Large intestine (tissue), 3 donors: ENCODE measurements around the gene KIRREL3. TPM values are rescaled to one million over a fixed set of nuclear protein-coding genes. Genes with fewer than 3 reads are reported as not detected.

Source experiments
- DNase-seq, 2 donors: peaks; one replicate each; pipeline versions ENCODE4 v3.0.0 to v3.0.0-alpha.2; 2013
- H3K27ac ChIP-seq: one replicate; pipeline ENCODE4 v1.5.1; 2013; ENCODE audit warnings: low read length
- H3K27me3 ChIP-seq: 2 replicates; pipeline ENCODE4 v1.6.1; 2013; ENCODE audit warnings: low read length; ENCODE audit not compliant: control insufficient read depth, insufficient read depth
- H3K36me3 ChIP-seq: 2 replicates; pipeline ENCODE4 v1.6.1; 2013; ENCODE audit warnings: low read length; ENCODE audit not compliant: control insufficient read depth, insufficient read depth
- H3K4me1 ChIP-seq: one replicate; pipeline ENCODE4 v1.6.1; 2013; ENCODE audit warnings: low read length; ENCODE audit not compliant: control insufficient read depth, insufficient read depth
- H3K4me3 ChIP-seq: one replicate; pipeline ENCODE4 v1.5.1; 2013; ENCODE audit warnings: low read length
- H3K9me3 ChIP-seq: one replicate; pipeline ENCODE4 v1.6.1; 2013; ENCODE audit warnings: mild to moderate bottlenecking, low read depth, low read length, moderate library complexity; ENCODE audit not compliant: control insufficient read depth
- WGBS: methylation state at CpG from one replicate; pipeline ENCODE4 v1.1.5; 2013; ENCODE audit warnings: low lambda C conversion rate; ENCODE audit not compliant: insufficient coverage; 5-methylcytosine and 5-hydroxymethylcytosine counted together
- polyA plus RNA-seq: library from polyadenylated mRNA; unstranded; fragments of 120-200 nt; gene quantifications from one replicate; pipeline ENCODE4 v1.2.1, GENCODE V29; 2013

Gene KIRREL3
- polyA plus RNA-seq, 1 donor: 0.96 TPM

DNA sequence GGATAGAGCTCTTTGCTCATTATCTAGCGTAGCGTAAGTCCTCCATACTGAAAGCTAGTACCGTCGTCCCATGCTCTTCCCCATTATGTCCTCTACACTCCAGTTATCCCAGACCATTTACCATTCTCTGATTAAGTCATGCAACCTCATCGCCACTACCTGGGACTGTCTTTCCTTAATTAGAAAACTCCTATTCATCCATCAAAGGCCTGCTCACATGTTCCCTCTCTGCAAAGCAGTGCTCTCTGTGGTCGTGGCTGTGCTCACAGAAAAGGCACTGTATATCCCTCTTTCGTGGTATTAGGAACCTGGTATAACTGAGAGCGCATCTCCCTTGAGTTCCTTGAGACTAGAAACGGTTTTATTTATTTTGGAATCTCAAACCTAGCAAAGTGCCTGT, 253.3 kb downstream of the KIRREL3 start:
- Histone ChIP-seq H3K27ac (no peak overlapping the region), H3K4me1 (no peaks in the 10 kb centered on the region), H3K36me3 (no peaks in the 10 kb centered on the region), H3K27me3 (peaks cover 8% of the 10 kb centered on the region), H3K4me3 (no peak overlapping the region), H3K9me3 (no peaks in the 10 kb centered on the region)
- no peak for DNase-seq
- 100% methylated on average over 1 of the region's 9 CpGs for WGBS

DNA sequence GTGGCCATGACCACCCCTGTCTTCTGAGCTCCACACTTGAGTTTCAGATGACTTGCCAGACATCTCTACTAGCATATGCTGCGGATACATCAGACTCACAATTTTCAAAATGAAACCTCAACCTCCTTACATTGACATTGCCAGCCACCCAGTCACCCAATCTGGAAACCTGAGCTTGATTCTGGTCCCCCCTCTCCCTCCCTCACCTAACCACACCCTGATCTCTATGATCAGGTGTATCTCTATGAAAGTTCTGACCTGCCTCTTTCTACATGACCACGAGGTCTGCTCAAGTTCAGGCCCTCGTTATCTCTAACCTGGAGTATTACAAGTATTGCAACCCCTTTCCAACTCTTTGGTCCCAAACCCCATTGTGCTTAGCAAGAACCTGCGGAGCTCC, 254.1 kb downstream of the KIRREL3 start:
- no CpG with 5 or more reads among the region's 4 CpGs for WGBS

DNA sequence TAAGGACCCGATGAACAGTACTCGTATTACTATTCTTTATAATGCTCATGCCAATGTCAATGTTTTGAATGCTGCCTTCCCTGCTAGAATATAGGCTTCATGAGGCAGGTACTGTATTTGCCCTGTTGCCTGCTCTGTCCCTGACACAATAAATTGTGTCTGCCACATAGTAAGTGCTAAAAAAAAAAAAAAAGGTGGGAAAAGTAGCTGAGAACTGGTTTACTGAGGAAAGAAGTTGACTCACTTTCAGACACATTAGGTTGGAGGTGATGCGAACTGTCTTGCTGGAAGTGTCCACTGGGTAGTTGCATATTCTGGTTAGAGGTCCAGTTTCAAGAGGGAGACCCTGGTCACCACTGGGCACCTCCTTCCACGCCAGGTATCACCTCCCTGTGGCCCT, 255.9 kb downstream of the KIRREL3 start:
- no CpG with 5 or more reads among the region's 4 CpGs for WGBS
- no peak overlapping the region for H3K4me3 ChIP-seq
- H3K4me1 ChIP-seq: no peaks in the 10 kb centered on the region
- no peaks in the 10 kb centered on the region for H3K9me3 ChIP-seq
- no peak overlapping the region for H3K27ac ChIP-seq
- no peak for DNase-seq
- H3K27me3 ChIP-seq: peaks cover 8% of the 10 kb centered on the region
- H3K36me3 ChIP-seq: no peaks in the 10 kb centered on the region

More for the DNA sequence above, 254.1 kb downstream of the KIRREL3 start:
- no peaks in the 10 kb centered on the region for H3K4me1 ChIP-seq
- DNase-seq: no peak
- H3K27me3 ChIP-seq: peaks cover 8% of the 10 kb centered on the region
- no peaks in the 10 kb centered on the region for H3K9me3 ChIP-seq
- no peak overlapping the region for H3K27ac ChIP-seq
- no peaks in the 10 kb centered on the region for H3K36me3 ChIP-seq
- no peak overlapping the region for H3K4me3 ChIP-seq

DNA sequence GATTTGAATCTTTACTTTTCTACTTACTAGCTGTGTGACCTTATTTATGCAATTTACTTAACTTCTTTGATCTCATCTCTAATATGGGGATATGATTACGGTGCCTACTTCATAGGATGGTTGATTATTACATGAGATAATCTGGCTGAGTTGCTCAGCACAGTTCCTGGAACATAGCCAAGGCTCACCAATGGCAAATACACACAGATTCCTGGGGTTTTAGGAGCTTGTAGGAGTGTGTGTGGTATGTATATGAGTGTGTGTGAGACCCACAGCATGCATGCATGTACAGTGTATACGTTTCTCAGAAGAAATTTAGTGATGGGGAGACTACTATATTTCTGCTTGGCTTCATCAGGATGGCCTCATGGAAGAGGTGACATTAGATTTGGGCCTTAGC, 256.9 kb downstream of the KIRREL3 start:
- H3K27me3 ChIP-seq: peaks cover 7% of the 10 kb centered on the region
- no peak for DNase-seq
- WGBS: no CpG with 5 or more reads among the region's 2 CpGs

DNA sequence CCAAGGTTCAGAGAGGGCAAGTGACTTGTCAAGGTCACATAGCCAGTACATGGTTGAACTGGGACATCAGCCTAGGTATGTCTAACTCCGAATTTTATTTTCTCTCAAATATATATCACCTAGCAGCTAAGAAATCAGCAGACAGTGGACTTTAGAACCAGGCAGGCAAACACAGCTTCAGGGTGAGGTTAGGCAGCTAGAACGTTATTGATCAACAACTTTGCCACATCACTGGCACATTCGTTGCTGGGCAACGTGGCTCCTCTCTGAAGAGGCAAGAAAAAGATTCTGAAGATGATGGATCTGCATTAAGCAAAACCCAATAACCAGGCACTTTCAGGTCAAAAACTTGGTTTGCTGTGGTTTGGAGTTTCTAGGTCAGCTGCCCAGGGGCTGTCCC, 258.0 kb downstream of the KIRREL3 start:
- Histone ChIP-seq H3K9me3 (no peaks in the 10 kb centered on the region), H3K4me3 (no peak overlapping the region), H3K36me3 (no peaks in the 10 kb centered on the region), H3K4me1 (no peaks in the 10 kb centered on the region), H3K27ac (no peak overlapping the region), H3K27me3 (peaks cover 7% of the 10 kb centered on the region)
- WGBS: no CpG with 5 or more reads among the region's 4 CpGs
- no peak for DNase-seq

More for the DNA sequence above, 256.9 kb downstream of the KIRREL3 start:
- Histone ChIP-seq H3K4me3 (no peak overlapping the region), H3K9me3 (no peaks in the 10 kb centered on the region), H3K36me3 (no peaks in the 10 kb centered on the region), H3K27ac (no peak overlapping the region), H3K4me1 (no peaks in the 10 kb centered on the region)

DNA sequence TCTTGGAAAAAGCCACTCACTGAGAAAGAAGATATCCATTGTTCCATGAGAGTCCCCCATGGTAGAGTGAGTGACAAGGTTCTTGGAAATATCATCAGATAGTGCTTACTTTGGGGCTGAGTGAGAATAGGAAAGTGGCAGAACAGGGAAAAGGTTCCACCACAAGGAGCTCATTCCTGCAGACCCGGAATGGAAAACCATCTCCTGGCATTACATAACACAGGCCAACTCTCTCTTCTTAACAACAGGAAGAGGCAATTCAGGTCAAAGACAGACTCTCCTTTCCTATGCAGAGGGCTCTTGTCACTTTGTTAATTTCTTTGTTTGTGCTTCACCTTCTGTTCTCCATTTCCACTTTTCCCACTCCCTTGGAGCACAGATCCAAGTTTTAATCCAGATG, 259.7 kb downstream of the KIRREL3 start:
- H3K27ac ChIP-seq: no peak overlapping the region
- H3K36me3 ChIP-seq: no peaks in the 10 kb centered on the region
- DNase-seq: no peak
- no peaks in the 10 kb centered on the region for H3K4me1 ChIP-seq
- no peak overlapping the region for H3K4me3 ChIP-seq
- no CpG with 5 or more reads among the region's 1 CpG for WGBS
- H3K27me3 ChIP-seq: peaks cover 7% of the 10 kb centered on the region
- H3K9me3 ChIP-seq: no peaks in the 10 kb centered on the region

DNA sequence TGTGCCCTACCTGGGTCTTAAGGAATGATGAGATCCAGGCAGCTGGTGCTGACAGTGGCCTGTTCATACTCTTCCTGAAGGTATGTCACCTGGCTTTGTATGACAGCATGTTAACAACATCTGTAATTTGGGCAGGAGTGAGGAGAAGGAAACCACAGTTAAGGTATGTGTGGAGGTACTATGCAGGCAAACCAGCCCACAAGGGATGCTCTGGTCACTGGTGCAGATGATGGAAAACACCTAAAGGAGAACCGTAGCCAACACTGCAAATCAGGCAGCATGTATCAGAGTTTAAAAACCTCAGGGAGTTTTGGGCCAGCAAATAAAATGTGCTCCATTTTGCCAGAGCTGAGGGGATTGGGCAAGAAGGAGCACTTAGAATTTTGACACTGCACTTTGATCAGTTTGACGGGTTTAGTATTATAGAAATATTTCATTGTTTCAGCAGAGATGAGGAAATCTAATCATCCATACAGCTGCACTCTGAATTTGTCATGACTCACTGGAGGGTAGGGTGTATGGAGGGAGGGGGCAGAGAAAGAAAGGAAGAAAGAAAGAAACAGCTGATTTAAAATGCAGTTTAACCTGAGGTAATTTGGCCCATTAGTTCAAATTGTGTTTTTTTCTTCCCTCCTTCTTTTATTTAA, 260.9 kb downstream of the KIRREL3 start:
- Histone ChIP-seq H3K4me3 (no peak overlapping the region), H3K27me3 (peaks cover 7% of the 10 kb centered on the region), H3K36me3 (no peaks in the 10 kb centered on the region), H3K27ac (no peak overlapping the region), H3K4me1 (no peaks in the 10 kb centered on the region), H3K9me3 (no peaks in the 10 kb centered on the region)
- WGBS: no CpG with 5 or more reads among the region's 2 CpGs
- DNase-seq: no peak

DNA sequence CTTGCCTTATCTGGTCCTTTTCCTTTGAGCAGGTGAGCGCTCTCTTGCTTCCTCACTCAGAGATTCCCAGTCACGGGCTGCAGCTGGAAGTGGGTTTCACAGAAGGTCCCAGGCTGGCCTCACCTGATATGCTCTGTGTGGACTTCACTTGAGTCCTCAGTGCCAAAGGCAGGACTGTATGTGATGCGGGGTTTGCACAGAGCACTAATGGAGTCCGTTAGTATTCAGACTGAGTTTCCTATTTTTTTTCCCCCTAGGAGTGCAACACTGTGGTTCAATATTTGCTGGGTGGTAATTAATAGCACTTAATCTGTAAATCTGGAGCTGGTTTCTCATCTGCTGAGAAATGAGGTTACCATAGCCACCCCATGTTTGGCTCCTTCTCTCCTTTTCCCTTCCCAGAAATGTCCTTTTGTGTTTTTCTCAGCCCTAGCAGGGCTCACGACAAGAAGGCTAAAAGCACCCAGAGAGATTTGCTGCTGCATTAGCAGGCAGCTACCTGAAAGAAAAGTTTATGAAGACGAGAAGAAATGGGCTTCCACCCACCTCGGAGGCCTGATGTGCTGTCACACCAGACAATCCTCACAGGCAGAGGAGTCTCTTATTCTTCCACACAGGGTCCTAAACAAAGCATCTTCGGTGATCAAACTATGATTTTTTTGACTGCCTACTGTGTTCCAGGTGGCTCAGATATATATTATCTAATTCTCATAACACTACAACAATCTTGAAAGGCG, 262.1 kb downstream of the KIRREL3 start:
- H3K36me3 ChIP-seq: no peaks in the 10 kb centered on the region
- no peak overlapping the region for H3K4me3 ChIP-seq
- WGBS: no CpG with 5 or more reads among the region's 9 CpGs
- no peaks in the 10 kb centered on the region for H3K9me3 ChIP-seq
- no peak for DNase-seq
- peaks cover 7% of the 10 kb centered on the region for H3K27me3 ChIP-seq
- no peaks in the 10 kb centered on the region for H3K4me1 ChIP-seq
- no peak overlapping the region for H3K27ac ChIP-seq

DNA sequence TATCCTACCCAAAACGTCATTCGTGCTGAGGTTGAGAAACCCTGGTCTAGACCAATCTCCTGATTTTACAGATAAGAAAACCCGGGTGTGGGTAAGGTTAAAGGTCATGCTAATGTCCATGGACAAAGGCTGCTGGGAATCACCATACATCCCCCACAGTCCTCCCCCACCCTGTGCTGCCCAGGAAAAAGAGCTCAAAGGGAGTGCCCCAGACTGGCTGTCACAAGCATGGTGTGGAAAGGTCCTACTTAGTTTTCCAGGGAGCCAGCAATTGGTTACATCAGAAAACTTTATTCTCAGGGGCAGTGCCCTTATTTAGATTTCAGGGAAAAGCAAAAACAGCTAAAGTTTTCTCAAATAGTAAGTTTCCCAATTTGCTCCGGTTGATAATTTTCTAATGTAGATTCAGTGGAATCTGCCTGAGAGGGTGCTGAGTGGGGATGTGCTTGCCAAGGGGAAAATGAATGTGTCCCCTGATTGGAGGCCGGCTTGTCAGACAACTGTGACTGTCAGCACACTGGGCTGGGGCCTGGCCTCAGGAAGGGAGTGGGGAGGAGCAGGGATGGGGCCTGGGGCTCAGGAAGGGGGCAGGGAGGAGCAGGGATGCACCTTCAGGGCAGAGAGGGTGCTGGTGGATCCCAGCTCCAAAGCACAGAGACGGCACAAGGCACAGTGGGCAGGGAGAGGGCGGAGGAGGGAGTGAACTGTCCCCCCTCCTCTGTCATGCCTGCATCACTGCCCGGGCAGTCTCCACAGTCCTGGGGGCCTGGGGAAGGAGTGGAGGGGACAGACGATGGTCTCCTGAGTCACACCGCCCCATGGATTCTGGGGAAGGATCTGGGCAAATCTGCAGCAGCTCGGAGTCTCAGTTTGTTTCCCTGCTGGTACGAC, 263.6 kb downstream of the KIRREL3 start:
- no peaks in the 10 kb centered on the region for H3K9me3 ChIP-seq
- H3K36me3 ChIP-seq: no peaks in the 10 kb centered on the region
- H3K27me3 ChIP-seq: peaks cover 5% of the 10 kb centered on the region
- no peak overlapping the region for H3K4me3 ChIP-seq
- H3K4me1 ChIP-seq: no peaks in the 10 kb centered on the region
- WGBS: 53% methylated on average over 3 of the region's 12 CpGs
- H3K27ac ChIP-seq: no peak overlapping the region
- DNase-seq: no peak

DNA sequence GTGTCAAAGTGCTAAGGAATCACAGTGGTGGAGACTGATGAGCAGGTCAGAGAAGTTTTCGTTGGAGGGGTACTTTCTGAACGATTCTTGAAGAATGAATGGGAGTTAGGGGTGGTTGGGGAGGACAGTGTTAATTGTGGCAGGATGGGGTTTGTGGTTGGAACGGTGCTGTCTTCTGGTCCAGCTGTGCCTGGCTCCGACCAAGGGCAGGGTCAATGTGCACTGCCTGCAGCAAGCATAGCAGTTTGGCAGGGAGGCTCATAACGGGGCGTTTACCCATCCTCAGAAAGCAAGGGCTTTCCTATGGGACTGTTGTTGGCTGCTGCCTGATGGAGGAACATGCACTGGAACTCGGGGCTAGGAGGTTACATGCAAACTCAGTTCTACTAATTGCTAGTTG, 265.8 kb downstream of the KIRREL3 start:
- Histone ChIP-seq H3K4me1 (no peaks in the 10 kb centered on the region), H3K27me3 (peaks cover 5% of the 10 kb centered on the region), H3K27ac (no peak overlapping the region), H3K36me3 (no peaks in the 10 kb centered on the region), H3K9me3 (no peaks in the 10 kb centered on the region), H3K4me3 (no peak overlapping the region)
- DNase-seq: no peak
- WGBS: no CpG with 5 or more reads among the region's 7 CpGs
